ENCODE measurements around the gene B3GAT3.
A peak's percentile ranks its signal among the peaks of the same experiment; 100 is the strongest.
"Not testable (repeated sequence)": the region's sequence is repeated elsewhere in the genome, so short reads cannot be mapped to it uniquely, and the experiment has no call there.

Gene B3GAT3

GRCh38 chr11:62603776-62604299 lies 17.9 kb downstream of the B3GAT3 start:
- no peak for DNase-seq (ENCODE audit: low read depth)

GRCh38 chr11:62603072-62603408 lies 18.7 kb downstream of the B3GAT3 start:
- no peak for DNase-seq (ENCODE audit: low read depth)

- DNase-seq (ENCODE audit: low read depth), result no peak
Measured at GRCh38 chr11:62602141-62603071, 19.4 kb downstream of the B3GAT3 start.

- peak; percentile 100 for DNase-seq (ENCODE audit: low read depth)
Measured at GRCh38 chr11:62601372-62602140, 20.2 kb downstream of the B3GAT3 start, which contains the start of gene MTA2. Gene MTA2 (minus strand): TSS chr11:62601865. CDS start chr11:62601450, 415 bp downstream.

- DNase-seq (ENCODE audit: low read depth), result no peak
Measured at GRCh38 chr11:62601122-62601371, 20.7 kb downstream of the B3GAT3 start.

GRCh38 chr11:62600367-62601121 lies 21.2 kb downstream of the B3GAT3 start:
- DNase-seq (ENCODE audit: low read depth), result no peak

GRCh38 chr11:62599901-62600300 lies 21.9 kb downstream of the B3GAT3 start:
- no peak for DNase-seq (ENCODE audit: low read depth)

GRCh38 chr11:62599069-62599696 lies 22.6 kb downstream of the B3GAT3 start:
- peak; percentile 91 for DNase-seq (ENCODE audit: low read depth)

GRCh38 chr11:62595124-62595523 lies 26.7 kb downstream of the B3GAT3 start:
- DNase-seq (ENCODE audit: low read depth), result no peak

GRCh38 chr11:62593434-62594044 lies 28.2 kb downstream of the B3GAT3 start:
- peak; percentile 69 for DNase-seq (ENCODE audit: low read depth)

GRCh38 chr11:62592989-62593421 lies 28.8 kb downstream of the B3GAT3 start:
- no peak for DNase-seq (ENCODE audit: low read depth)

- no peak for DNase-seq (ENCODE audit: low read depth)
Measured at GRCh38 chr11:62592146-62592815, 29.5 kb downstream of the B3GAT3 start.

- peak; percentile 95 for DNase-seq (ENCODE audit: low read depth)
Measured at GRCh38 chr11:62591448-62592145, 30.2 kb downstream of the B3GAT3 start, which contains the start of gene TUT1. Gene TUT1 (minus strand): TSS chr11:62591523. CDS start chr11:62591485, 38 bp downstream.

GRCh38 chr11:62588966-62589637 lies 32.7 kb downstream of the B3GAT3 start:
- no peak for DNase-seq (ENCODE audit: low read depth)

GRCh38 chr11:62585356-62585755 lies 36.4 kb downstream of the B3GAT3 start:
- DNase-seq (ENCODE audit: low read depth), result not testable (repeated sequence)

GRCh38 chr11:62581735-62582134 lies 40.1 kb downstream of the B3GAT3 start:
- not testable (repeated sequence) for DNase-seq (ENCODE audit: low read depth)

GRCh38 chr11:62580959-62581715 lies 40.6 kb downstream of the B3GAT3 start:
- DNase-seq (ENCODE audit: low read depth), result no peak

- DNase-seq (ENCODE audit: low read depth), result no peak
Measured at GRCh38 chr11:62579252-62579651, 42.5 kb downstream of the B3GAT3 start.

- no peak for DNase-seq (ENCODE audit: low read depth)
Measured at GRCh38 chr11:62578541-62578940, 43.2 kb downstream of the B3GAT3 start.

Data from activated T-cell treated with anti-CD3 and anti-CD28 coated beads for 48 hours (primary cell).